Neural progenitor cell (in vitro differentiated cells): ENCODE data around the gene GGT5. TPM values are rescaled to one million over a fixed set of nuclear protein-coding genes. Genes with fewer than 3 reads are reported as not detected.

Source experiments
- DNase-seq: peaks from one replicate; pipeline ENCODE4 v3.0.0-alpha.2; 2016; ENCODE audit warnings: low spot score
- H2AFZ ChIP-seq: fragments of 200-600 bp; sonication (generic); replicated peaks from 2 replicates; pipeline ENCODE4 v1.6.1; 2016; ENCODE audit warnings: antibody characterized with exemption
- H3F3A ChIP-seq: fragments of 200-600 bp; sonication (generic); 2 replicates; pipeline ENCODE4 v1.6.1; 2016; ENCODE audit warnings: antibody characterized with exemption, low read depth
- H3K27ac ChIP-seq: fragments of 200-600 bp; sonication (generic); 2 replicates; pipeline ENCODE4 v1.5.1; 2016; ENCODE audit warnings: mild to moderate bottlenecking
- H3K27me3 ChIP-seq: fragments of 200-600 bp; sonication (generic); 2 replicates; pipeline ENCODE4 v1.6.1; 2016; ENCODE audit warnings: mild to moderate bottlenecking, moderate library complexity
- H3K36me3 ChIP-seq: fragments of 200-600 bp; sonication (generic); 2 replicates; pipeline ENCODE4 v1.5.1; 2016
- H3K4me1 ChIP-seq: fragments of 200-600 bp; sonication (generic); 2 replicates; pipeline ENCODE4 v1.6.1; 2016; ENCODE audit warnings: mixed run types
- H3K4me2 ChIP-seq: fragments of 200-600 bp; sonication (generic); 2 replicates; pipeline ENCODE4 v1.6.1; 2016
- H3K4me3 ChIP-seq: fragments of 200-600 bp; sonication (generic); 2 replicates; pipeline ENCODE4 v1.5.1; 2016
- H3K79me2 ChIP-seq: fragments of 200-600 bp; sonication (generic); 2 replicates; pipeline ENCODE4 v1.6.1; 2016; ENCODE audit warnings: low read depth
- H3K9ac ChIP-seq: fragments of 200-600 bp; sonication (generic); 2 replicates; pipeline ENCODE4 v1.6.1; 2016
- H3K9me3 ChIP-seq: fragments of 200-600 bp; sonication (generic); 2 replicates; pipeline ENCODE4 v1.5.1; 2016; ENCODE audit warnings: low read depth
- H4K20me1 ChIP-seq: fragments of 200-600 bp; sonication (generic); 2 replicates; pipeline ENCODE4 v1.6.1; 2016; ENCODE audit warnings: low read depth
- H3K27ac Mint-ChIP-seq: 3 replicates; pipeline ENCODE4 v1.8.0; 2021; ENCODE audit warnings: mixed read lengths
- H3K27me3 Mint-ChIP-seq: 2 replicates; pipeline ENCODE4 v1.8.0; 2022; ENCODE audit warnings: low read depth, mild to moderate bottlenecking, inconsistent platforms, moderate library complexity, mixed read lengths; ENCODE audit not compliant: insufficient read depth
- H3K36me3 Mint-ChIP-seq: 3 replicates; pipeline ENCODE4 v1.8.0; 2021; ENCODE audit warnings: mixed read lengths
- H3K4me1 Mint-ChIP-seq: 3 replicates; pipeline ENCODE4 v1.8.0; 2021; ENCODE audit warnings: mixed read lengths
- H3K4me3 Mint-ChIP-seq: 3 replicates; pipeline ENCODE4 v1.8.0; 2021; ENCODE audit warnings: mild to moderate bottlenecking, moderate library complexity, mixed read lengths
- H3K9me3 Mint-ChIP-seq: 3 replicates; pipeline ENCODE4 v1.8.0; 2020; ENCODE audit warnings: mixed read lengths
- EZH2 ChIP-seq: fragments of 200-600 bp; sonication (generic); IDR thresholded peaks from 2 replicates; pipeline ENCODE4 v1.6.1; 2017; ENCODE audit warnings: antibody characterized with exemption, mild to moderate bottlenecking, moderate library complexity
- EZH2phosphoT487 ChIP-seq: fragments of 200-600 bp; sonication (generic); IDR thresholded peaks from 2 replicates; pipeline ENCODE4 v1.6.1; 2017; ENCODE audit warnings: antibody characterized with exemption
- total RNA-seq: library from RNA; depleted of rRNA; stranded (reverse); fragments of >200 nt; gene quantifications from 2 replicates; pipeline ENCODE4 v1.2.3, GENCODE V29; 2015; ENCODE audit warnings: low replicate concordance
- TF ChIP-seq, protein P1 (sequence below): fragments of 200-600 bp; sonication (generic); IDR thresholded peaks from 2 replicates; pipeline ENCODE4 v1.5.1; 2017; ENCODE audit warnings: antibody characterized with exemption, mild to moderate bottlenecking

Gene GGT5
- total RNA-seq, 1 donor from 2014 or later: not detected

DNA sequence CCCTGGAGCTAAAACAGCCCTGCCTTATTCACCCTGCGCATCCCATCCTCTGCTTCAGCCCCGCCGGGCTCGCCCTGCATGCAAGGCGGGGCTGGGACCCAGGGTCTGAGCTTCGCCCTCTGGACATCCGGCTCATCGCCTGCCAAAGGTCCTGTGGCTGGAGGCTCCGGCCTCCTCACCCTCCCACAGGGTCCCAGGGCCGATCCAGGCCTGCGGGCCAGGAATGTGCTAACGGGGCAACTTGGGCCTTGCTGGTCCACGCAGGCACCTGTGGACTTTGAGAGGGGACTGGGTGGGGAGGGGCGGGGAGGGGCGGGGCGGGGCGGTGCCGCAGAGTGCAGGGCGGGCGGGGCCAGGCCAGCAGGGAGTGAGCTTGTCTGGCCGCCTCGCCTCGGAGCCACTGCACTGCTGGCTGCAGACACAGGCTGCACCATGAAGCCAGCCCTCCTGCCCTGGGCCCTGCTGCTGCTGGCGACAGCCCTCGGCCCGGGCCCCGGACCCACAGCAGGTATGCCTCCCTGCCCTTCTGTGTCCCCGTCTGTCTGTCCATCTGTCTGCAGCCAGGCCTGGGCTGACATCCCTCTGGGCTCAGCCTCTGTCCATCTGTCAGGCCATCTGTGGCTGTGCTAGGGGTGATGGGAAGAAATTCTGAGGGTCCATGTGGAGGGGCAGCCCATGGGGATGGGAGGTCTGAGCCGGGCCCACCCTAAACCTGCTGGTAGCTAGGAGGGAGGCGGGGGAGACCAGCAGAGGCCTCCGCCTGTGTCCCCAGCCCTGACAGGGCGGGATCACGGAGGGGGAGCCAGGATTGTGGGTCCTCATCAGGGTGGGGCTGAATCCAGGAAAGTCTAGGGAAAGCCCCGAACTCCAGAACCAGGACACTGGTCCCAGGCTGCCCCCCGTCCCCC, 63.5 kb downstream of the GGT5 start, which contains the start of gene SUSD2:
Gene SUSD2 (plus strand): TSS at position 400 of the 908 bp plus-strand sequence. CDS start 33 bp downstream, at position 433.
- Histone ChIP-seq H3K27me3 (no peaks in the 10 kb centered on the region), H3K4me1 (peaks cover 8% of the 10 kb centered on the region), H3F3A (no peaks in the 10 kb centered on the region), H3K4me2 (peak within 1 kb of the TSS; percentile 45), H4K20me1 (peaks cover 4% of the 10 kb centered on the region), H2AFZ (no peak within 1 kb of the TSS), H3K79me2 (no peaks in the 10 kb centered on the region), H3K4me3 (no peak within 1 kb of the TSS), H3K27ac (no peak within 1 kb of the TSS), H3K9ac (no peak within 1 kb of the TSS), H3K9me3 (no peaks in the 10 kb centered on the region), H3K36me3 (no peaks in the 10 kb centered on the region)
- Mint-ChIP-seq H3K27me3 (peaks cover 5% of the 10 kb centered on the region), H3K27ac (peak within 1 kb of the TSS; percentile 57), H3K4me3 (no peak within 1 kb of the TSS), H3K4me1 (peaks cover 3% of the 10 kb centered on the region), H3K9me3 (no peaks in the 10 kb centered on the region), H3K36me3 (no peaks in the 10 kb centered on the region)
- no peak for TF ChIP-seq EZH2phosphoT487
- no peak for TF ChIP-seq EZH2
- TF ChIP-seq, protein P1, sequence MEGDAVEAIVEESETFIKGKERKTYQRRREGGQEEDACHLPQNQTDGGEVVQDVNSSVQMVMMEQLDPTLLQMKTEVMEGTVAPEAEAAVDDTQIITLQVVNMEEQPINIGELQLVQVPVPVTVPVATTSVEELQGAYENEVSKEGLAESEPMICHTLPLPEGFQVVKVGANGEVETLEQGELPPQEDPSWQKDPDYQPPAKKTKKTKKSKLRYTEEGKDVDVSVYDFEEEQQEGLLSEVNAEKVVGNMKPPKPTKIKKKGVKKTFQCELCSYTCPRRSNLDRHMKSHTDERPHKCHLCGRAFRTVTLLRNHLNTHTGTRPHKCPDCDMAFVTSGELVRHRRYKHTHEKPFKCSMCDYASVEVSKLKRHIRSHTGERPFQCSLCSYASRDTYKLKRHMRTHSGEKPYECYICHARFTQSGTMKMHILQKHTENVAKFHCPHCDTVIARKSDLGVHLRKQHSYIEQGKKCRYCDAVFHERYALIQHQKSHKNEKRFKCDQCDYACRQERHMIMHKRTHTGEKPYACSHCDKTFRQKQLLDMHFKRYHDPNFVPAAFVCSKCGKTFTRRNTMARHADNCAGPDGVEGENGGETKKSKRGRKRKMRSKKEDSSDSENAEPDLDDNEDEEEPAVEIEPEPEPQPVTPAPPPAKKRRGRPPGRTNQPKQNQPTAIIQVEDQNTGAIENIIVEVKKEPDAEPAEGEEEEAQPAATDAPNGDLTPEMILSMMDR: no peak
- DNase-seq: peak; percentile 59

DNA sequence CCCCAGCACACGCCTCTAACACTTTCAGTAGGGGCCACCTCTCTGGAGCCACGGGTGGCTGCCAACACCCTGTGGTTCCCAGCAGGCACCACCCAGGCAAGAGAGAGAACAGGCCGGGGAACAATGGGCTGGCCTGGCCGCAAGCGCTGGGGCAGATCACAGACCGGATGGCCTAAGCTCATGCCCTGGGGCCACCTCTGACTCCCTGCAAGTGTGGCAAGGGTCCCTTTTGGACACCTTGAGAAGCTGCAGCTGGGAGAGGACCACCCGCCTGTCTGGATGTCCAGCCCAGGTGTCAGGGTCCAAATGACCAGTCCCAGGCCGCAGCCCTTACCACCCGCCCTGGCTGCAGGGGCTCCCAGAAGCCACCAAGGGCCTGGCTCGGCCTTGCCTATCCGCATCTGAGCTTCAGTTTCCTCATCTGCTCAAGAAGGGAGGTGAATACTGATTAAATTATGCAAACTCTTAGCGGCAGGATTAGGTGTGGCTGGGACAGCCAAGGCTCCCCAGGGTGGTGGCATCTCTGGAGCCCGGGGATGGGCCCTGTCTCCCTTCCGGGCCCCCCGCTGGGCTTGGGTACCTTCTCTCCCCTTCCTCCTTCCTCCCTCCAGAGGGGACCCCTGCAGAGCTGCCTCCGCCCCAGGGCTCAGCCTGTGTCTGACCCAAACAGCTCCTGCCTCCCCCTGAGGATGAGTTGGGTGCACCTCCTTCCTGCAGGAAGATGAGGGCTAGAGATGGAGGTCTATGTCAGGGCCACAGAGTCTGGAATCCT, 64.4 kb downstream of the GGT5 start:
- Histone ChIP-seq H3K27ac (no peak overlapping the region), H3K4me2 (no peak overlapping the region), H3K9me3 (no peaks in the 10 kb centered on the region), H3K27me3 (no peaks in the 10 kb centered on the region), H3K4me1 (peaks cover 8% of the 10 kb centered on the region), H4K20me1 (peaks cover 4% of the 10 kb centered on the region), H3K9ac (no peak overlapping the region), H3F3A (no peaks in the 10 kb centered on the region), H3K79me2 (no peaks in the 10 kb centered on the region), H3K36me3 (no peaks in the 10 kb centered on the region), H2AFZ (no peak overlapping the region), H3K4me3 (no peak overlapping the region)
- TF ChIP-seq, protein P1: no peak
- TF ChIP-seq EZH2phosphoT487 (no peak), EZH2 (no peak)
- no peak for DNase-seq
- peaks cover 3% of the 10 kb centered on the region for H3K4me1 Mint-ChIP-seq
- no peak overlapping the region for H3K27ac Mint-ChIP-seq
- peaks cover 4% of the 10 kb centered on the region for H3K27me3 Mint-ChIP-seq
- H3K9me3 Mint-ChIP-seq: no peaks in the 10 kb centered on the region
- H3K36me3 Mint-ChIP-seq: no peaks in the 10 kb centered on the region
- no peak overlapping the region for H3K4me3 Mint-ChIP-seq

DNA sequence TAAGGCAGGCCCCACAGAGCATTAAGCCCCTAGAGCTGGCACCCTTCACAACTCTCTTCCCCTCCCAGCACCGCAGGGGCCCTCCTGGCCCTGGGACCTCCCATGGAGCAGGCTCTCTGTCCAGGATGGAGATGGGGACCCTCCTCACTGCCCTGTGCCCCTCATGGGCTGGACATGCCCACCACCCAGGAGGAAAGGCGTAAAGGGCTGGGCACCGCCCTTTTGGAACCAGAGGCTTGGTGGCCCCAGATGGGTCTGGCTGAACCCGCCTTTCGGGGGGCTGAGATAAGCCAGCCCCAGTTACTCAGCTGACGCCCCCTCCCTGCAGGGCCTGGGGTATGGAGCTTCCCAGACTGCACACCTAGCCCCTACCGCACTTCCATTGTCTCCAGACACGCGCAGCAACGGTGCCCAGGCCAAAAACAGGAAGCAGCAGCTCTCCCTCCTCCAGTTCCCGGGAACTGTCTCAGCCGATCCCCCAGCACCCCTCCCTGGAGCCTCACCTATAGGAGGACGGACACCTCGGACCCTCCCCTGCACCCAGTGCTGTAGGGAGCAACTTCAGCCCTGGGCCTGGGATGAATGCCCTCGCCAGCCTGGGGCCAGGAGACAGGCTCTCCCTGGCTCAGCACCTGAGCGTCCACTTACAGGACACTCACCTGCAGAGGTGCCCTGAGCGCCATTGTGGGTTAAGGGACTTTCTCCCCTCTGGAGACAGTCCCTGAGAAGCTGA, 65.2 kb downstream of the GGT5 start:
- no peaks in the 10 kb centered on the region for H3K9me3 Mint-ChIP-seq
- DNase-seq: no peak
- no peaks in the 10 kb centered on the region for H3K27me3 ChIP-seq
- H3K27ac Mint-ChIP-seq: no peak overlapping the region
- H3K36me3 ChIP-seq: no peaks in the 10 kb centered on the region
- H4K20me1 ChIP-seq: peaks cover 4% of the 10 kb centered on the region
- H3K4me2 ChIP-seq: no peak overlapping the region
- peaks cover 3% of the 10 kb centered on the region for H3K27me3 Mint-ChIP-seq
- no peak overlapping the region for H2AFZ ChIP-seq
- TF ChIP-seq EZH2: no peak
- TF ChIP-seq EZH2phosphoT487: no peak
- TF ChIP-seq, protein P1: no peak
- no peaks in the 10 kb centered on the region for H3K9me3 ChIP-seq
- H3K4me3 Mint-ChIP-seq: no peak overlapping the region
- H3K9ac ChIP-seq: no peak overlapping the region
- no peaks in the 10 kb centered on the region for H3F3A ChIP-seq
- H3K36me3 Mint-ChIP-seq: no peaks in the 10 kb centered on the region
- H3K4me1 ChIP-seq: peaks cover 8% of the 10 kb centered on the region
- H3K27ac ChIP-seq: no peak overlapping the region
- H3K79me2 ChIP-seq: no peaks in the 10 kb centered on the region
- H3K4me3 ChIP-seq: no peak overlapping the region
- peaks cover 7% of the 10 kb centered on the region for H3K4me1 Mint-ChIP-seq
